ENCODE data around the gene SNX21. TPM values are rescaled to one million over a fixed set of nuclear protein-coding genes. Genes with fewer than 3 reads are reported as not detected.

SNX21 gene
- total RNA-seq, 1 donor from 2014 or later, result 34.6 TPM

DNA sequence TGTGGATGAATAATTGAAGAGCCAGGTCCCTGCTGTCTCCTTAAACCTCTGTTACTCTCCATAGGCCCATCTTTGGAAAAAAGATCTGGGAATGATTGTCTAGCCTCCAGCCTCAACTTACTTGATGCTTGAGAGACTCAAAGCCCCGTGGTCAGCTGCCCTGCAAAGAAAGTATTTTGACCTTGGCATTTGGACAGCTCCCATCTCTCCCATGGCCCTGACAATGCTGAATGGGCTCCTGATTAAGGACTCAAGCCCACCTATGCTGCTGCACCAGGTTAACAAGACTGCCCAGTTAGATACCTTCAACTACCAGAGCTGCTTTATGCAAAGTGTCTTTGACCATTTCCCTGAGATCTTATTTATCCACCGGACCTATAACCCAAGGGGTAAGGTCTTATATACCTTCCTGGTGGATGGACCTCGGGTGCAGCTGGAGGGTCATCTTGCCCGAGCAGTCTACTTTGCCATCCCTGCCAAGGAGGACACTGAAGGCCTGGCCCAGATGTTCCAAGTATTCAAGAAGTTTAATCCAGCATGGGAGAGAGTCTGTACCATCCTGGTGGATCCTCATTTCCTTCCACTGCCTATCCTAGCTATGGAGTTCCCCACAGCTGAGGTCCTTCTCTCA is 49.0 kb downstream of the SNX21 start:
- no peak for DNase-seq (ENCODE audit: low spot score)

GRCh38 chr20:45883100-45883469 is 49.5 kb downstream of the SNX21 start:
- DNase-seq (ENCODE audit: low spot score), result no peak

GRCh38 chr20:45886590-45887345 is 53.2 kb downstream of the SNX21 start:
- DNase-seq (ENCODE audit: low spot score), result no peak

DNA sequence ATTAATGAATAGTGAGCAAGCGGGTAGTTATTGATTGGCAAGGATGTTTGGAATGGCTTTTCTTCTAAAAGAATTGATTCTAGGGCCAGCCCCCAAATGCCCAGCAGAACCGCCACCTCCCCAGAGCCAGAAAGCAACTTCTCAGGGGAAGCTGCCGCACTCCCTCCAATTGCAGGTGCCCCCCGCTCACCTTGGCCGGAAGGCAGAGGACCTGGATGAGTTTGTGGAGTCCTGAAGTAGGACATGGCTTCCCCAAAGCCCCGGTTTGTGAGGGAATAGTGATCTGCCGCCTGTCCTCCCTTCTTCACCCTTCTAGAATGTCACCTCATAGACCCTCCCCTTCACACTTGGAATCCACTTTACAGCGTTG is 53.7 kb downstream of the SNX21 start, which contains the start of gene SPATA25:
TSS of gene SPATA25 (minus strand) at position 277 of the 370 bp plus-strand sequence. CDS start at position 245, 32 bp downstream.
- no peak for DNase-seq (ENCODE audit: low spot score)

DNA sequence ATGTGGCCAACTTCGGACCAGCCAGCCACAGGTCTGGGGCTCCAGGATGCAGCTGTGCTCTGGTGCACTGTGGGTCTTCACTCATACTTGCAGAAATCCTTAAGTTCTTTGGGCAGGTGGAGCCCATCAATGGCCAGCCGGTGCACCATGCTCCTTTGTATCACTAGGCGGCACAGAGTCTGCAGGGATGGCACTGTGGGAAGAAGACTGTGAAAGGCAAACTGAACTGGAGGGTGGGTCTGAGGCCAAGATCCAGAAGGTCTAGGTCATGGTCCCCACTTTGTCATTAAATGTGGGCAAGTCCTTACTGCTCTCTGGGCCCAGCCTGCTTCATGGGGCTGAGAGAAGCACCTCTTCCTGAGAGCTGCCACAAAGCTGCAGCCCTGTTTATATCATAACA is 55.1 kb downstream of the SNX21 start:
- DNase-seq (ENCODE audit: low spot score), result no peak

- peak; percentile 83 for DNase-seq (ENCODE audit: low spot score)
These were observed 56.7 kb downstream of the SNX21 start for GRCh38 chr20:45890077-45890984.

GRCh38 chr20:45890985-45891983 is 57.7 kb downstream of the SNX21 start, which contains the start of the genes CTSA and NEURL2:
TSS of gene CTSA (plus strand) at chr20:45891335. CDS start at chr20:45891569, 234 bp downstream.
TSS of gene NEURL2 (minus strand) at chr20:45891208. CDS start at chr20:45890991, 217 bp downstream.
- DNase-seq (ENCODE audit: low spot score), result peak; percentile 93

DNA sequence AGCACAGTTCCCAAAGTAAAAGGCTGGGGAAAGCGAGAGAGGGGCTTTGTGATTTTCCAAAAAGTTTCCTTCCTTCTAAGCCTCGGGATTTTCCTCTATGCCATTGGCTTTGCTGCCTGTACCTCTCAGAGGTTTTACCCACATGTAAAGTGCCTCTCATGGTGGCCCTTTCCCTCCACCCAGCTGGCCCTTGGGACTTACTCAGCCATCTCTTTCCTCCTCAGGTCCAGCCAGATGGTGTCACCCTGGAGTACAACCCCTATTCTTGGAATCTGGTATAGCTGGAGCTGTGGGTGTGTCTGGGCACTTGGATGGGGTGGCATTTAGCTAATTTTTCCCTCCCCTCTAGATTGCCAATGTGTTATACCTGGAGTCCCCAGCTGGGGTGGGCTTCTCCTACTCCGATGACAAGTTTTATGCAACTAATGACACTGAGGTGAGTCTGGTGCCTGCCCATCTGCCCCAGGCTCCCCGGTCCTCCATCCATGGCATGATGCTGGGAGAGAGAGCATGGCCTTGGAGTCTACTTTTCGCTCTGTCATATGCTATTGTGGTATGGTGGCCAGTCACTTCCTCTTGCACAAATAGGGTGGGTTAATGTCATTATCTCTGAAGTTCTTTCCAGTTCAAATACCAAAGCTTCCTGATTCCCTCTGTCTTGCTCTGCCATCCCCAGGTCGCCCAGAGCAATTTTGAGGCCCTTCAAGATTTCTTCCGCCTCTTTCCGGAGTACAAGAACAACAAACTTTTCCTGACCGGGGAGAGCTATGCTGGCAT is 58.6 kb downstream of the SNX21 start:
- DNase-seq (ENCODE audit: low spot score), result no peak

Other genes starting within 250 kb of the SNX21 start
- gene WFDC10A, start 204.1 kb upstream of the SNX21 start, total RNA-seq, result not detected
- not detected for gene WFDC9, start 202.5 kb upstream of the SNX21 start, total RNA-seq
- not detected for gene WFDC11, start 163.6 kb upstream of the SNX21 start, total RNA-seq
- gene WFDC13, start 131.8 kb upstream of the SNX21 start, total RNA-seq, result not detected
- 0.49 TPM for gene WFDC10B, start 128.8 kb upstream of the SNX21 start, total RNA-seq
- gene SPINT4, start 111.5 kb upstream of the SNX21 start, total RNA-seq, result not detected
- 1.8 TPM for gene WFDC3, start 41.9 kb upstream of the SNX21 start, total RNA-seq
- gene DNTTIP1, start 41.8 kb upstream of the SNX21 start, total RNA-seq, result 26.4 TPM
- gene UBE2C, start 21.2 kb upstream of the SNX21 start, total RNA-seq, result 2.9 TPM
- 0.81 TPM for gene TNNC2, start 6.5 kb upstream of the SNX21 start, total RNA-seq
- 35.7 TPM for gene ACOT8, start 23.6 kb downstream of the SNX21 start, total RNA-seq
- gene ZSWIM3, start 23.8 kb downstream of the SNX21 start, total RNA-seq, result 4.7 TPM
- gene ZSWIM1, start 47.4 kb downstream of the SNX21 start, total RNA-seq, result 14.6 TPM
- gene SPATA25, start 53.8 kb downstream of the SNX21 start, total RNA-seq, result 2.8 TPM
- gene NEURL2, start 57.4 kb downstream of the SNX21 start, total RNA-seq, result 5.9 TPM
- 153 TPM for gene CTSA, start 57.5 kb downstream of the SNX21 start, total RNA-seq
- gene PLTP, start 78.4 kb downstream of the SNX21 start, total RNA-seq, result 111 TPM
- gene PCIF1, start 100.9 kb downstream of the SNX21 start, total RNA-seq, result 29.3 TPM
- 19.4 TPM for gene ZNF335, start 138.4 kb downstream of the SNX21 start, total RNA-seq
- gene MMP9, start 175.1 kb downstream of the SNX21 start, total RNA-seq, result 0.52 TPM
- 0.32 TPM for gene SLC12A5, start 195.4 kb downstream of the SNX21 start, total RNA-seq